Fibroblast of mammary gland (primary cell): Measurements from ENCODE around the gene ZNF319.

Source experiments
- DNase-seq: peaks from one replicate; pipeline ENCODE4 v3.0.0-alpha.2; 2010; ENCODE audit warnings: low read depth
- H3K4me3 ChIP-seq: 2 replicates; pipeline ENCODE4 v1.5.1; 2011; ENCODE audit warnings: low read depth, mild to moderate bottlenecking, low read length, moderate library complexity; ENCODE audit not compliant: control insufficient read depth
- TF ChIP-seq, protein P1 (sequence below): conservative IDR thresholded peaks from 2 replicates; pipeline ENCODE4 v1.5.1; 2011; ENCODE audit warnings: low read depth, low read length, inconsistent platforms; ENCODE audit not compliant: control insufficient read depth, insufficient read depth

The ZNF319 gene

GRCh38 chr16:58042001-58042885 lies 41.8 kb upstream of the ZNF319 start:
- H3K4me3 ChIP-seq = no peak overlapping the region
- TF ChIP-seq, protein P1, sequence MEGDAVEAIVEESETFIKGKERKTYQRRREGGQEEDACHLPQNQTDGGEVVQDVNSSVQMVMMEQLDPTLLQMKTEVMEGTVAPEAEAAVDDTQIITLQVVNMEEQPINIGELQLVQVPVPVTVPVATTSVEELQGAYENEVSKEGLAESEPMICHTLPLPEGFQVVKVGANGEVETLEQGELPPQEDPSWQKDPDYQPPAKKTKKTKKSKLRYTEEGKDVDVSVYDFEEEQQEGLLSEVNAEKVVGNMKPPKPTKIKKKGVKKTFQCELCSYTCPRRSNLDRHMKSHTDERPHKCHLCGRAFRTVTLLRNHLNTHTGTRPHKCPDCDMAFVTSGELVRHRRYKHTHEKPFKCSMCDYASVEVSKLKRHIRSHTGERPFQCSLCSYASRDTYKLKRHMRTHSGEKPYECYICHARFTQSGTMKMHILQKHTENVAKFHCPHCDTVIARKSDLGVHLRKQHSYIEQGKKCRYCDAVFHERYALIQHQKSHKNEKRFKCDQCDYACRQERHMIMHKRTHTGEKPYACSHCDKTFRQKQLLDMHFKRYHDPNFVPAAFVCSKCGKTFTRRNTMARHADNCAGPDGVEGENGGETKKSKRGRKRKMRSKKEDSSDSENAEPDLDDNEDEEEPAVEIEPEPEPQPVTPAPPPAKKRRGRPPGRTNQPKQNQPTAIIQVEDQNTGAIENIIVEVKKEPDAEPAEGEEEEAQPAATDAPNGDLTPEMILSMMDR = no peak
- no peak for DNase-seq

- H3K4me3 ChIP-seq = no peak overlapping the region
- TF ChIP-seq, protein P1 = no peak
- no peak for DNase-seq
Observed at GRCh38 chr16:58041628-58041955, 41.1 kb upstream of the ZNF319 start.

- no peak overlapping the region for H3K4me3 ChIP-seq
- no peak for DNase-seq
- TF ChIP-seq, protein P1 = no peak
Observed at GRCh38 chr16:58040945-58041627, 40.6 kb upstream of the ZNF319 start.

GRCh38 chr16:58040496-58040846 lies 40.0 kb upstream of the ZNF319 start:
- no peak for DNase-seq
- no peak overlapping the region for H3K4me3 ChIP-seq
- TF ChIP-seq, protein P1 = no peak

- no peak for DNase-seq
- TF ChIP-seq, protein P1 = no peak
- no peak overlapping the region for H3K4me3 ChIP-seq
Observed at GRCh38 chr16:58039829-58040495, 39.5 kb upstream of the ZNF319 start.

GRCh38 chr16:58038219-58038641 lies 37.8 kb upstream of the ZNF319 start:
- TF ChIP-seq, protein P1 = no peak
- no peak for DNase-seq
- H3K4me3 ChIP-seq = no peak overlapping the region
